Endothelial cell of umbilical vein (primary cell): ENCODE data around the gene FGD3. TPM values are rescaled to one million over a fixed set of nuclear protein-coding genes. Genes with fewer than 3 reads are reported as not detected.

Experiments used
- BruUV-seq: library from RNA; stranded (reverse); fragments of 400-500 nt; replicated peaks from 2 replicates; lab custom pipeline; 2021; lab: Mats Ljungman, UMichigan
- CTCF ChIA-PET: fragments of 300-600, 350-600 bp; sonication (Branson Sonifier 250); formaldehyde crosslinking; loops from one replicate; lab custom pipeline; 2021; ENCODE audit warnings: antibody characterized with exemption, inconsistent platforms; lab: Charles Lee
- POLR2A ChIA-PET: fragments of 300-600, 350-600 bp; sonication (Branson Sonifier 250); formaldehyde crosslinking; loops from one replicate; lab custom pipeline; 2021; ENCODE audit warnings: antibody characterized with exemption, inconsistent platforms; lab: Charles Lee
- DNase-seq: peaks from one replicate; pipeline ENCODE4 v3.0.0-alpha.2; 2011; ENCODE audit warnings: low read depth, low spot score
- FAIRE-seq: peaks from 2 replicates; lab custom pipeline; 2011; peaks lifted over from hg19 to GRCh38; lab: Jason Lieb, UNC
- H2AFZ ChIP-seq: 2 replicates; pipeline ENCODE4 v1.6.0; 2012; ENCODE audit warnings: low read depth, low read length, control low read depth, inconsistent platforms
- H3K27ac ChIP-seq: 2 replicates; pipeline ENCODE4 v1.5.1; 2011; ENCODE audit warnings: low read depth, mild to moderate bottlenecking, control low read depth, low read length, moderate library complexity; ENCODE audit not compliant: insufficient read depth
- H3K27me3 ChIP-seq, 2 experiments: 2 replicates each; pipeline versions ENCODE4 v1.6.0 to v1.6.1; 2011; ENCODE audit warnings: low read length in 2 of 2, mixed read lengths in 1 of 2; ENCODE audit not compliant: control insufficient read depth in 2 of 2, insufficient read depth in 2 of 2
- H3K36me3 ChIP-seq, 2 experiments: 2 replicates in 1 of 2; 3 replicates in 1 of 2; pipeline ENCODE4 v1.5.1; 2011; ENCODE audit warnings: low read length in 2 of 2, mild to moderate bottlenecking in 1 of 2, moderate library complexity in 1 of 2; ENCODE audit not compliant: control insufficient read depth in 2 of 2, insufficient read depth in 2 of 2; ENCODE audit errors: extremely low read depth in 1 of 2
- H3K4me1 ChIP-seq: 3 replicates; pipeline ENCODE4 v1.5.1; 2011; ENCODE audit warnings: mild to moderate bottlenecking, low read length; ENCODE audit not compliant: control insufficient read depth, insufficient read depth; ENCODE audit errors: extremely low read depth
- H3K4me2 ChIP-seq: 2 replicates; pipeline ENCODE4 v1.6.1; 2011; ENCODE audit warnings: low read length, control low read depth, mixed read lengths; ENCODE audit not compliant: insufficient read depth
- H3K4me3 ChIP-seq, 3 experiments: fragments of 200-600 bp in 1 of 3; sonication (generic), shearing (Covaris generic) in 1 of 3; replicated peaks in 1 of 3; 2 replicates each; pipeline ENCODE4 v1.5.1; 2011 to 2016; ENCODE audit warnings: control low read depth in 3 of 3, low read length in 3 of 3, mild to moderate bottlenecking in 2 of 3, inconsistent platforms in 1 of 3, low read depth in 1 of 3, moderate library complexity in 1 of 3; ENCODE audit not compliant: insufficient read depth in 1 of 3
- H3K79me2 ChIP-seq: 2 replicates; pipeline ENCODE4 v1.6.0; 2012; ENCODE audit warnings: low read length, inconsistent platforms; ENCODE audit not compliant: control insufficient read depth, insufficient read depth
- H3K9ac ChIP-seq: replicated peaks from 2 replicates; pipeline ENCODE3; 2011; ENCODE audit warnings: low read length, control low read depth; ENCODE audit not compliant: insufficient read depth; ENCODE audit errors: extremely low read depth
- H3K9me1 ChIP-seq: replicated peaks from 3 replicates; pipeline ENCODE4 v1.6.0; 2011; ENCODE audit warnings: mild to moderate bottlenecking, low read length; ENCODE audit not compliant: control insufficient read depth, insufficient read depth; ENCODE audit errors: extremely low read depth
- H3K9me3 ChIP-seq: replicated peaks from 2 replicates; pipeline ENCODE4 v1.5.1; 2012; ENCODE audit warnings: low read length, inconsistent platforms; ENCODE audit not compliant: control insufficient read depth, insufficient read depth
- H4K20me1 ChIP-seq: replicated peaks from 2 replicates; pipeline ENCODE3; 2011; ENCODE audit warnings: mild to moderate bottlenecking, low read length; ENCODE audit not compliant: control insufficient read depth, insufficient read depth; ENCODE audit errors: extremely low read depth
- CTCF ChIP-seq, 2 donors: IDR thresholded peaks; 1 replicate in 1 of 2; 2 replicates in 1 of 2; pipeline ENCODE4 v1.5.1; 2011; ENCODE audit warnings: low read length in 2 of 2, mild to moderate bottlenecking in 2 of 2, moderate library complexity in 2 of 2, control low read depth in 1 of 2, inconsistent platforms in 1 of 2, low read depth in 1 of 2; ENCODE audit not compliant: insufficient read depth in 1 of 2; ENCODE audit errors: extremely low read depth in 1 of 2
- EZH2 ChIP-seq: IDR thresholded peaks from 2 replicates; pipeline ENCODE4 v1.6.1; 2012; ENCODE audit warnings: borderline replicate concordance, low read depth, mild to moderate bottlenecking, moderate library complexity, low read length, inconsistent platforms; ENCODE audit not compliant: severe bottlenecking
- FOS ChIP-seq: IDR thresholded peaks from 2 replicates; pipeline ENCODE4 v1.6.1; 2011; ENCODE audit warnings: mild to moderate bottlenecking, low read length, moderate library complexity, borderline replicate concordance; ENCODE audit not compliant: insufficient read depth
- GATA2 ChIP-seq: IDR thresholded peaks from 2 replicates; pipeline ENCODE4 v1.7.0; 2011; ENCODE audit warnings: low read depth, mild to moderate bottlenecking, moderate library complexity, mixed read lengths, low read length; ENCODE audit not compliant: insufficient read length, insufficient read depth
- JUN ChIP-seq: IDR thresholded peaks from 2 replicates; pipeline ENCODE4 v1.6.1; 2011; ENCODE audit warnings: borderline replicate concordance, low read depth; ENCODE audit not compliant: insufficient read length, insufficient read depth
- MAX ChIP-seq: IDR thresholded peaks from 2 replicates; pipeline ENCODE4 v1.6.1; 2011; ENCODE audit not compliant: insufficient read depth, insufficient read length
- MYC ChIP-seq: IDR thresholded peaks from one replicate; pipeline ENCODE4 v1.6.1; 2011; ENCODE audit warnings: mild to moderate bottlenecking, low read depth, low read length
- POLR2A ChIP-seq: IDR thresholded peaks from 2 replicates; pipeline ENCODE4 v1.6.1; 2012; ENCODE audit warnings: low read depth, mild to moderate bottlenecking, control low read depth, low read length
- POLR2AphosphoS5 ChIP-seq: IDR thresholded peaks from 2 replicates; pipeline ENCODE4 v1.6.1; 2012; ENCODE audit warnings: low read depth, mild to moderate bottlenecking, control low read depth, low read length, moderate library complexity; ENCODE audit not compliant: insufficient read depth
- dilution Hi-C: fragments of 300-500 bp; cut with MboI; formaldehyde crosslinking; loops from one replicate; pipeline ENCODE4 v1.15.0; 2019; ENCODE audit warnings: low sequenced_read_pairs; ENCODE audit not compliant: extremely low pct_ligation_motif_present
- intact Hi-C: fragments of 100-400 bp; cut with micrococcal nuclease; formaldehyde crosslinking; loops from one replicate; pipeline ENCODE4 v1.10.0; 2022
- polyA plus RNA-seq, 4 experiments: library from polyadenylated mRNA; depleted of rRNA in 3 of 4; stranded (reverse) in 3 of 4; unstranded in 1 of 4; fragments of >200 nt; gene quantifications; 2 replicates each; pipeline versions ENCODE4 v1.2.1 to v1.2.3, GENCODE V29; 2011 to 2012; ENCODE audit warnings: missing spikeins in 1 of 4
- total RNA-seq: library from RNA; stranded (reverse); gene quantifications from 2 replicates; pipeline ENCODE4 v1.2.3, GENCODE V29; 2021

Gene FGD3
- total and polyA plus RNA-seq, 2 donors (not counting 3 experiments of a cell fraction or from before 2014, with no cell fraction given), result not detected

GRCh38 chr9:93024986-93025630 lies 77.8 kb downstream of the FGD3 start:
- no peaks in the 10 kb centered on the region for H3K9me1 ChIP-seq
- H3K9ac ChIP-seq, result no peak overlapping the region
- H3K4me2 ChIP-seq, result no peak overlapping the region
- H3K79me2 ChIP-seq, result no peaks in the 10 kb centered on the region
- H3K9me3 ChIP-seq, result no peaks in the 10 kb centered on the region
- ChIA-PET POLR2A (no interaction called here), CTCF (interaction anchor here (0.8 to 2.6 kb wide), 2 partner anchors 16 to 21 kb away, joined by 3 to 15 read pairs; no protein-coding TSS in a partner anchor)
- intact Hi-C loops (no loop called here), dilution Hi-C loops (no loop called here)
- FAIRE-seq (no peak), DNase-seq (no peak)
- no peaks in the 10 kb centered on the region for H3K4me1 ChIP-seq
- H3K36me3 ChIP-seq, result no peaks in the 10 kb centered on the region
- H3K4me3 ChIP-seq, result no peak overlapping the region
- H2AFZ ChIP-seq, result no peak overlapping the region
- H3K27me3 ChIP-seq, result no peaks in the 10 kb centered on the region
- H4K20me1 ChIP-seq, result no peaks in the 10 kb centered on the region
- BruUV-seq, result no TSS peak
- no peak overlapping the region for H3K27ac ChIP-seq
- no peak for TF ChIP-seq CTCF (IDR thresholded peaks at IDR 0.05; ENCODE audit: extremely low read depth in 1 of 2, insufficient read depth in 1 of 2, low read depth in 1 of 2, low read length in 2 of 2)
- no peak for TF ChIP-seq POLR2A
- no peak for TF ChIP-seq POLR2AphosphoS5
- TF ChIP-seq MAX, result no peak
- no peak for TF ChIP-seq FOS
- no peak for TF ChIP-seq EZH2
- TF ChIP-seq MYC, result no peak
- TF ChIP-seq JUN, result no peak
- TF ChIP-seq GATA2, result no peak
